ENCODE data around the gene PTPRN2. TPM values are rescaled to one million over a fixed set of nuclear protein-coding genes. Genes with fewer than 3 reads are reported as not detected.
"Not testable (repeated sequence)": the region's sequence is repeated elsewhere in the genome, so short reads cannot be mapped to it uniquely, and the experiment has no call there.

PTPRN2 gene
- polyA plus RNA-seq, 3 donors from 2014 or later, result 1.9 to 3.7 (median 2.2) TPM

DNA sequence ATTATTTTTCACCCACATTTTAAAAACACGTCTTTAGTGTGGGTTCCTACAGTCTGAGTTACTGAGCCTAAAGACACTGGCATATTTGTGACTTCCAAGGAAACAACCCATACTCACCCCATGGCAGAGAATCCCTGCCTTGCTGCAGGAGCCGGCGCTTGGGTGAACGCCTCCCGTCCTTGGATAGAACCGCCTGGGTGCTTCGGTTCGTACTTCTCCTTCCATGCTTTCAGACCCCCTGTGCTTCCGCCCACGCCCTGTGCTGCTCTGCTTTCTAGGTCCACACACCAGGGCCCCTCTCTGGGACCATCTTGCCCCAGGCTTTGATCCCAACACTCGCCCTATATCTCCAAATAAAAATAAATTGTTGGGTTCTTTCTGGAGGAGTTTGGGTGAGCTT, 125.8 kb downstream of the PTPRN2 start:
- Mint-ChIP-seq H3K27ac (no peak overlapping the region), H3K9me3 (peaks cover 0 to 3% (median 0%) of the 10 kb centered on the region in 6 donors), H3K36me3 (no peaks in the 10 kb centered on the region), H3K4me3 (no peak overlapping the region), H3K4me1 (no peaks in the 10 kb centered on the region), H3K27me3 (ENCODE audit: low read depth in 3 of 3) (peaks cover 0 to 6% (median 3%) of the 10 kb centered on the region in 3 donors)
- no peak for DNase-seq

GRCh38 chr7:158460665-158461064, 127.0 kb downstream of the PTPRN2 start:
- Mint-ChIP-seq H3K4me1 (no peaks in the 10 kb centered on the region), H3K27ac (no peak overlapping the region), H3K27me3 (ENCODE audit: low read depth in 3 of 3) (peaks cover 0 to 5% (median 0%) of the 10 kb centered on the region in 3 donors), H3K36me3 (no peaks in the 10 kb centered on the region), H3K9me3 (peaks cover 0 to 4% (median 0%) of the 10 kb centered on the region in 6 donors), H3K4me3 (no peak overlapping the region)
- no peak for DNase-seq

DNA sequence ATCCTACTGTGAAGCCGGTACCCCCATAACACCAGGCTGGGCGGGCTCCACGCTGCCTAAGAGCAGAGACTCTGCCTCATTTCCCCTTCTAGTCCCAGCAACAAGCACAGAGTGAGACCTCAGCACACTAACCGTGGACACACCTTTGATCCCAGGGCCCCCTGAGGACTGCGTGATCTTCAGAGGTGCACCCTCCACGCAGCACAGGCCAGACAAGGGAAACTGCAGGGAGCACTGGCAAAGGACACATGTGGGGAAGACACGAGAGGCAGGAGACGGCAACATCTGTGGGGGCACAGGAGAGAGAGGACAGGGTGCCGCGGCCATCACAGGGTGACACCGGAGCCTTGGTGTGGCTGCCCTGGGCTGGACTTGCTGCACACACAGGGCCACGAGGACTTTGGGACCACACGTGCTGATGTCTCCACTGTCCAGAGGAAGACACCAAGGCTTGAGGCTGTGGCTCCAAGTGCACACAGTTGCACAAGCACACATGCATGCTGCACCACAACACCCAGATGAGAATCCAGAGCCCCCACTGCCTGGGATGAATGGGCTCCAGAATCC, 128.8 kb downstream of the PTPRN2 start:
- no peak for DNase-seq

GRCh38 chr7:158458096-158458495, 129.5 kb downstream of the PTPRN2 start:
- H3K4me3 Mint-ChIP-seq, result no peak overlapping the region
- peaks cover 0 to 5% (median 0%) of the 10 kb centered on the region in 3 donors for H3K27me3 Mint-ChIP-seq (ENCODE audit: low read depth in 3 of 3)
- H3K4me1 Mint-ChIP-seq, result no peaks in the 10 kb centered on the region
- H3K9me3 Mint-ChIP-seq, result peaks cover 0 to 4% (median 0%) of the 10 kb centered on the region in 6 donors
- no peaks in the 10 kb centered on the region for H3K36me3 Mint-ChIP-seq
- no peak for DNase-seq
- H3K27ac Mint-ChIP-seq, result no peak overlapping the region

More for the DNA sequence above, 128.8 kb downstream of the PTPRN2 start:
- Mint-ChIP-seq H3K27me3 (ENCODE audit: low read depth in 3 of 3) (peaks cover 0 to 5% (median 0%) of the 10 kb centered on the region in 3 donors), H3K4me1 (no peaks in the 10 kb centered on the region), H3K4me3 (no peak overlapping the region), H3K27ac (no peak overlapping the region), H3K36me3 (no peaks in the 10 kb centered on the region), H3K9me3 (peaks cover 0 to 4% (median 0%) of the 10 kb centered on the region in 6 donors)

DNA sequence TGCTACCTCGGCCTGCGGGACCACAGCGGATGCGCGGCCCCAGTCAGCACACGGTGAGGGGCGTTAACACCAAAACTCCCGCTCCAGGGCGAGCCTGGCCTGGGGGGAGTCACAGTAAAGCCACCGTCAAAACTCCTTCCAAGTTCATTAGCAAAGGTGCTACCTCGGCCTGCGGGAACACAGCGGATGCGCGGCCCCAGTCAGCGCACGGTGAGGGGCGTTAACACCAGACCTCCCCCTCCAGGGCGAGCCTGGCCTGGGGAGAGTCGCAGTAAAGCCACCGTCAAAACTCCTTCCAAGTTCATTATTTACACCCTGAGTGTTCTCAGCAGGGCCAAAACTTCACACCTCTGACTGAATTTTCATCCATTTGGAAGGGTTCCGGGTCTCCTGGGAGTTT, 130.0 kb downstream of the PTPRN2 start:
- not testable (repeated sequence) for DNase-seq; H3K36me3 Mint-ChIP-seq; H3K4me3 Mint-ChIP-seq; H3K4me1 Mint-ChIP-seq; H3K27ac Mint-ChIP-seq; H3K27me3 Mint-ChIP-seq (ENCODE audit: low read depth in 3 of 3); H3K9me3 Mint-ChIP-seq

DNA sequence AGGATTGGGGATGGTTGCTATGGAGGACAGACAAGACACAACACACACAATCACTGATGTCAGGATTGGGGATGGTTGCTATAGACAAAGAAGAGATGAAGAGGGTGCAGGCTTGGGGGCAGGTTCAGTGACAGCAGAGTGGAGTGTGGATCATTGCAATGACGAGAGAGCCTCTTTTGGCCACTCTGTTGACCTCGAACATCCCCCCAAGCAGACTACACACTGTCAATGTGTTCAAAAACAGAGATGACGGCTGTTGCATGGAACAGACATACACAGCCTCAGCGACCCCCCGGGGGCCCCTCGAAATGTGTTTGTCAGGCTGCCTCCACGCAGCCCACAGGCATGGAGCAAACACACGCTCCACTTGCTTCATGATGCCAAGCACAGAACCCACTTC, 133.0 kb downstream of the PTPRN2 start:
- Mint-ChIP-seq H3K4me1 (no peaks in the 10 kb centered on the region), H3K27me3 (ENCODE audit: low read depth in 3 of 3) (peaks cover 1 to 5% (median 4%) of the 10 kb centered on the region in 3 donors), H3K27ac (no peak overlapping the region), H3K9me3 (peaks cover 0 to 4% (median 0%) of the 10 kb centered on the region in 6 donors), H3K36me3 (no peaks in the 10 kb centered on the region), H3K4me3 (no peak overlapping the region)
- DNase-seq, result no peak

GRCh38 chr7:158453663-158454062, 134.0 kb downstream of the PTPRN2 start:
- Mint-ChIP-seq H3K27ac (no peak overlapping the region), H3K4me1 (no peaks in the 10 kb centered on the region), H3K9me3 (peaks cover 0 to 4% (median 0%) of the 10 kb centered on the region in 6 donors), H3K4me3 (no peak overlapping the region), H3K36me3 (no peaks in the 10 kb centered on the region), H3K27me3 (ENCODE audit: low read depth in 3 of 3) (peaks cover 1 to 4% (median 3%) of the 10 kb centered on the region in 3 donors)
- DNase-seq, result no peak

GRCh38 chr7:158452331-158452730, 135.3 kb downstream of the PTPRN2 start:
- Mint-ChIP-seq H3K4me3 (no peak overlapping the region), H3K9me3 (peaks cover 0 to 4% (median 0%) of the 10 kb centered on the region in 6 donors), H3K4me1 (no peaks in the 10 kb centered on the region), H3K27me3 (ENCODE audit: low read depth in 3 of 3) (peaks cover 1 to 4% (median 3%) of the 10 kb centered on the region in 3 donors), H3K36me3 (no peaks in the 10 kb centered on the region), H3K27ac (no peak overlapping the region)
- no peak for DNase-seq

- Mint-ChIP-seq H3K36me3 (no peaks in the 10 kb centered on the region), H3K4me1 (no peaks in the 10 kb centered on the region), H3K4me3 (no peak overlapping the region), H3K9me3 (no peaks in the 10 kb centered on the region), H3K27me3 (ENCODE audit: low read depth in 3 of 3) (peaks cover 0 to 4% (median 1%) of the 10 kb centered on the region in 3 donors), H3K27ac (no peak overlapping the region)
- DNase-seq, result no peak
Observed at GRCh38 chr7:158450476-158451124, 137.0 kb downstream of the PTPRN2 start.

GRCh38 chr7:158449942-158450341, 137.7 kb downstream of the PTPRN2 start:
- H3K4me1 Mint-ChIP-seq, result no peaks in the 10 kb centered on the region
- no peak overlapping the region for H3K4me3 Mint-ChIP-seq
- H3K36me3 Mint-ChIP-seq, result no peaks in the 10 kb centered on the region
- H3K27ac Mint-ChIP-seq, result no peak overlapping the region
- no peaks in the 10 kb centered on the region for H3K9me3 Mint-ChIP-seq
- no peak for DNase-seq
- peaks cover 1 to 4% (median 1%) of the 10 kb centered on the region in 3 donors for H3K27me3 Mint-ChIP-seq (ENCODE audit: low read depth in 3 of 3)

- H3K27ac Mint-ChIP-seq, result no peak overlapping the region
- H3K36me3 Mint-ChIP-seq, result no peaks in the 10 kb centered on the region
- no peak for DNase-seq
- no peaks in the 10 kb centered on the region for H3K9me3 Mint-ChIP-seq
- no peaks in the 10 kb centered on the region for H3K4me1 Mint-ChIP-seq
- peaks cover 1 to 4% (median 1%) of the 10 kb centered on the region in 3 donors for H3K27me3 Mint-ChIP-seq (ENCODE audit: low read depth in 3 of 3)
- H3K4me3 Mint-ChIP-seq, result no peak overlapping the region
Observed at GRCh38 chr7:158449266-158449665, 138.4 kb downstream of the PTPRN2 start.

- H3K27ac Mint-ChIP-seq, result no peak overlapping the region
- H3K4me3 Mint-ChIP-seq, result no peak overlapping the region
- peaks cover 1 to 4% (median 1%) of the 10 kb centered on the region in 3 donors for H3K27me3 Mint-ChIP-seq (ENCODE audit: low read depth in 3 of 3)
- DNase-seq, result no peak
- no peaks in the 10 kb centered on the region for H3K4me1 Mint-ChIP-seq
- H3K36me3 Mint-ChIP-seq, result no peaks in the 10 kb centered on the region
- H3K9me3 Mint-ChIP-seq, result no peaks in the 10 kb centered on the region
Observed at GRCh38 chr7:158448430-158449100, 139.1 kb downstream of the PTPRN2 start.

GRCh38 chr7:158447506-158448171, 140.0 kb downstream of the PTPRN2 start:
- H3K27ac Mint-ChIP-seq, result no peak overlapping the region
- H3K36me3 Mint-ChIP-seq, result no peaks in the 10 kb centered on the region
- peaks cover 1 to 4% (median 1%) of the 10 kb centered on the region in 3 donors for H3K27me3 Mint-ChIP-seq (ENCODE audit: low read depth in 3 of 3)
- H3K4me1 Mint-ChIP-seq, result no peaks in the 10 kb centered on the region
- H3K4me3 Mint-ChIP-seq, result no peak overlapping the region
- H3K9me3 Mint-ChIP-seq, result no peaks in the 10 kb centered on the region
- no peak for DNase-seq

GRCh38 chr7:158447151-158447505, 140.5 kb downstream of the PTPRN2 start:
- no peak for DNase-seq
- no peak overlapping the region for H3K4me3 Mint-ChIP-seq
- H3K27me3 Mint-ChIP-seq (ENCODE audit: low read depth in 3 of 3), result peaks cover 1 to 4% (median 1%) of the 10 kb centered on the region in 3 donors
- no peaks in the 10 kb centered on the region for H3K9me3 Mint-ChIP-seq
- no peaks in the 10 kb centered on the region for H3K36me3 Mint-ChIP-seq
- no peaks in the 10 kb centered on the region for H3K4me1 Mint-ChIP-seq
- no peak overlapping the region for H3K27ac Mint-ChIP-seq
